ENCODE data around the gene ATF7IP2. TPM values are rescaled to one million over a fixed set of nuclear protein-coding genes. Genes with fewer than 3 reads are reported as not detected.

ATF7IP2 gene
- total and polyA plus RNA-seq, 8 donors = 8.5 to 14.3 (median 12.8) TPM

DNA sequence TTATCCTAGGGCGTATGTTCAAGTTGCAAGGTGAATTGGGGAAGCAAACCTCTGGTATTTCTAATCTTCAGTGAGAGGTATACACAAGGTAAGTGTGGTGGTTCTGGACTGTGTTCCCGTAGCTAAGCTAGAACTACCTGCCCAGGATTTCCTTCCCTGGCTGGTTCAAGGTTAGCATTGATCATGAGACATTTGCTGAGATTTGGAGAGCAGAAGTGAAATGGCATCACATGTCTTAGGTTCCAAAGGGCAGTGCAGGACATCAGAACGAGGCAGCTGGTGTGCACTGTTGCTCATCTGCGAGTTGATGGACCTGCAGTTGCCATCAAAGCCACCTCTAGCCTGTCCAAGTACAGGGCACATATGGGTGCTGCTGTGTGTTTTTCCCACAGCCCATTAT, 99.3 kb downstream of the ATF7IP2 start:
- Histone ChIP-seq H3K36me3 (peaks cover 0 to 62% of the 10 kb centered on the region in 2 donors), H3K27me3 (no peaks in the 10 kb centered on the region), H3K9me3 (peaks cover 0 to 17% of the 10 kb centered on the region in 2 donors), H3K27ac (no peak overlapping the region), H3K4me3 (no peak overlapping the region), H3K4me1 (no peaks in the 10 kb centered on the region)
- no peak for DNase-seq
- ATAC-seq = no peak
- TF ChIP-seq, protein P1, sequence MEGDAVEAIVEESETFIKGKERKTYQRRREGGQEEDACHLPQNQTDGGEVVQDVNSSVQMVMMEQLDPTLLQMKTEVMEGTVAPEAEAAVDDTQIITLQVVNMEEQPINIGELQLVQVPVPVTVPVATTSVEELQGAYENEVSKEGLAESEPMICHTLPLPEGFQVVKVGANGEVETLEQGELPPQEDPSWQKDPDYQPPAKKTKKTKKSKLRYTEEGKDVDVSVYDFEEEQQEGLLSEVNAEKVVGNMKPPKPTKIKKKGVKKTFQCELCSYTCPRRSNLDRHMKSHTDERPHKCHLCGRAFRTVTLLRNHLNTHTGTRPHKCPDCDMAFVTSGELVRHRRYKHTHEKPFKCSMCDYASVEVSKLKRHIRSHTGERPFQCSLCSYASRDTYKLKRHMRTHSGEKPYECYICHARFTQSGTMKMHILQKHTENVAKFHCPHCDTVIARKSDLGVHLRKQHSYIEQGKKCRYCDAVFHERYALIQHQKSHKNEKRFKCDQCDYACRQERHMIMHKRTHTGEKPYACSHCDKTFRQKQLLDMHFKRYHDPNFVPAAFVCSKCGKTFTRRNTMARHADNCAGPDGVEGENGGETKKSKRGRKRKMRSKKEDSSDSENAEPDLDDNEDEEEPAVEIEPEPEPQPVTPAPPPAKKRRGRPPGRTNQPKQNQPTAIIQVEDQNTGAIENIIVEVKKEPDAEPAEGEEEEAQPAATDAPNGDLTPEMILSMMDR (IDR thresholded peaks at IDR 0.05) = no peak
- intact Hi-C loops (cut with DNase I) = no loop called here

DNA sequence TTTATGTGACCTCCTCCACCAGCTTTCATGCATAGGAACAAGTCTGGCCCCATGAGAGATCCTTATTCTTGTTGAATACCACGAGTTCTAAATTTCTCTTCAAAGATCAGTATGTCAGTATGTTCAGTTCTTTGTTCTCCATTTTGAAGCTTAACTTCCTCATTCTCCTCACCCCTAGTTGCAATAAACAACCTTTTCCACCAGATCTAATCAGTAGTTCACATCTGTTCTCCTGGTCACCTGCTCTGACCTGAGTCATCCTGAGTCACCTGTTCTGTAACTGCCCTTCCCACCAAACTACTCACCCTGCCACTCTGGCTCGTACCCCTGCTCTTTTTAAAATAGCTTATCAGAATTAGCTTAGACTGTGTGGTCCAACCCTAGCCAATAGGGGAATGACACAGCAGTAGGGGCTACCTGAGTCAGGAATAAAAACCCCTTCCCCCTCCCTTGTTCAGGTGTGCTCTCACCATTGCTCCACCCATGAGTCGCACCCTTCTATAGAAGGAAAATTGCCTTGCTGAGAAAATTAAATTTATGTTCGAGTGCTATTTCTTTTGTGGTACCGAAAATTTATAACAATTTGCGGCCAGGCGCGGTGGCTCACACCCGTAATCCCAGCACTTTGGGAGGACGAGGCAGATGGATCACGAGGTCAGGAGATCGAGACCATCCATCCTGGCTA, 100.0 kb downstream of the ATF7IP2 start:
- H3K27ac ChIP-seq = no peak overlapping the region
- TF ChIP-seq, protein P1 (IDR thresholded peaks at IDR 0.05) = no peak
- peaks cover 0 to 56% of the 10 kb centered on the region in 2 donors for H3K36me3 ChIP-seq
- no peaks in the 10 kb centered on the region for H3K4me1 ChIP-seq
- H3K27me3 ChIP-seq = no peaks in the 10 kb centered on the region
- DNase-seq (no peak), ATAC-seq (no peak)
- H3K4me3 ChIP-seq = no peak overlapping the region
- intact Hi-C loops (cut with DNase I) = no loop called here
- peaks cover 0 to 17% of the 10 kb centered on the region in 2 donors for H3K9me3 ChIP-seq

DNA sequence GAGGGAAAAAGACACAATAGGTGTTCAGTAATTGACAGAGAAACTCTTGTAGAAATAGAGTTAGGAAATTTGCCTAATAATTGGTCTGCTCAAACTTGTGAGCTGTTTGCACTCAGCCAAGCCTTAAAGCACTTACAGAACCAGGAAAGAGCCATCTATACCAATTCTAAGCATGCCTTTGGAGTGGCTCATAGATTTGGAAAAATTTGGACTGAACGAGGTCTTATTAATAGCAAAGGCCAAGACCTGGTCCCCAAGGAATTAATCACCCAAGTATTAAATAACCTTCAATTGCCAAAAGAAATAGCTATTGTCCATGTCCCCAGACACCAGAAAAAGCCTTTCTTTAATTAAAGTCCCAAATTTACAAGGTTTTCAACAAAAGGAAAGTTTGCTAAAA, 104.3 kb downstream of the ATF7IP2 start:
- no peak for DNase-seq
- Histone ChIP-seq H3K4me1 (no peaks in the 10 kb centered on the region), H3K36me3 (peaks cover 0 to 18% of the 10 kb centered on the region in 2 donors), H3K4me3 (no peak overlapping the region), H3K27ac (no peak overlapping the region), H3K27me3 (no peaks in the 10 kb centered on the region), H3K9me3 (peaks cover 0 to 23% of the 10 kb centered on the region in 2 donors)
- TF ChIP-seq, protein P1 (IDR thresholded peaks at IDR 0.05) = no peak
- no peak for ATAC-seq
- intact Hi-C loops (cut with DNase I) = no loop called here

DNA sequence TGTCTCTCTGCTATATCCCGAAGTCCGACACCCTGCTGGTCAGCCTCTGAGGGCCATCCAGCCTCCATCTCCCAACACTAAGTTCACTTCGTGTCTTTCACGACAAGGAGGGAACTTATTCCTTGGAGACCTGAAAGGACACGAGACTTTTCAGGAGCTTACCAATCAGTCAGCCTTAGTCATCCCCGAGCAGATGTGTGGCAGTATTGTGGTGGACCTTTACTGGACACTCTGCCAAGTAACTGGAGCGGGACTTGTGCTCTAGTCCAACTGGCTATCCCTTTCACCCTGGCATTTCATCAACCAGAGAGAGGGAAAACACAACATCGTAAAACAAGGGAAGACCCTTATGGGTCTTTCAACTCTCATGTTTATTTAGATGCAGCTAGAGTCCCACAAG, 107.4 kb downstream of the ATF7IP2 start:
- no peaks in the 10 kb centered on the region for H3K27me3 ChIP-seq
- H3K9me3 ChIP-seq = peaks cover 0 to 20% of the 10 kb centered on the region in 2 donors
- DNase-seq = no peak
- peaks cover 0 to 20% of the 10 kb centered on the region in 2 donors for H3K36me3 ChIP-seq
- intact Hi-C loops (cut with DNase I) = no loop called here
- H3K4me1 ChIP-seq = no peaks in the 10 kb centered on the region
- H3K4me3 ChIP-seq = no peak overlapping the region
- TF ChIP-seq, protein P1 (IDR thresholded peaks at IDR 0.05) = no peak
- H3K27ac ChIP-seq = no peak overlapping the region
- ATAC-seq = no peak

DNA sequence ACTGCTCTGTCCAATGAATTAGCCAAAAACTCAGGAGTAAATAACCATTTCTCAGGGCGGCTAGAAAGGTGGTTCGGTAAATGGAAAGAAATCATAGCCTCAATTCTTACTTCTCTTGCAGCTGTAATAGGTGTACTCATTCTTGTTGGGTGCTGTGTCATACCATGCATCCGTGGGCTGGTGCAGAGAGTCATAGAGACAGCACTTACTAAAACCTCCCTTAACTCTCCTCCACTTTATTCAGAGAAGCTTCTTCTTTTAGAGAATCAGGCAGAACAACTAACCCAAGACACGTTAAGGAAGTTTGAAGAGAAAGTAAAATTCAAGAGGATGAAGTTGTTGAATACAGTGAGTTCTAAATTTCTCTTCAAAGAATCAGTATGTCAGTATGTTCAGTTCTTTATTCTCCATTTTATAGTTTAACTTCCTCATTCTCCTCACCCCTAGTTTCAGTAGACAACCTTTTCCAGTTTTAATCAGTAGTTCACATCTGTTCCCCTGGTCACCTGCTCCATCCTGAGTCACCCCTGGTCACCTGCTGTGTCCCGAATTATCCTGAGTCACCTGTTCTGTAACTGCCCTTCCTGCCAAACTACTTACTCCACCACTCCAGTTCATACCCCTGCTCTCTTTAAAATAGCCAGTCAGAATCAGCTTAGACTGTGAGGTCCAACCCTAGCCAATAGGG, 108.6 kb downstream of the ATF7IP2 start:
- no peak overlapping the region for H3K27ac ChIP-seq
- no peak for DNase-seq
- no peak for ATAC-seq
- peaks cover 0 to 20% of the 10 kb centered on the region in 2 donors for H3K9me3 ChIP-seq
- intact Hi-C loops (cut with DNase I) = no loop called here
- H3K27me3 ChIP-seq = no peaks in the 10 kb centered on the region
- H3K36me3 ChIP-seq = peaks cover 0 to 20% of the 10 kb centered on the region in 2 donors
- H3K4me1 ChIP-seq = no peaks in the 10 kb centered on the region
- no peak overlapping the region for H3K4me3 ChIP-seq
- TF ChIP-seq, protein P1 (IDR thresholded peaks at IDR 0.05) = no peak

All from left lung (tissue), 10 donors.